ENCODE measurements around the gene PLEKHG5.
A peak's percentile ranks its signal among the peaks of the same experiment; 100 is the strongest.
"Not testable (repeated sequence)": the region's sequence is repeated elsewhere in the genome, so short reads cannot be mapped to it uniquely, and the experiment has no call there.

PLEKHG5 gene

DNA sequence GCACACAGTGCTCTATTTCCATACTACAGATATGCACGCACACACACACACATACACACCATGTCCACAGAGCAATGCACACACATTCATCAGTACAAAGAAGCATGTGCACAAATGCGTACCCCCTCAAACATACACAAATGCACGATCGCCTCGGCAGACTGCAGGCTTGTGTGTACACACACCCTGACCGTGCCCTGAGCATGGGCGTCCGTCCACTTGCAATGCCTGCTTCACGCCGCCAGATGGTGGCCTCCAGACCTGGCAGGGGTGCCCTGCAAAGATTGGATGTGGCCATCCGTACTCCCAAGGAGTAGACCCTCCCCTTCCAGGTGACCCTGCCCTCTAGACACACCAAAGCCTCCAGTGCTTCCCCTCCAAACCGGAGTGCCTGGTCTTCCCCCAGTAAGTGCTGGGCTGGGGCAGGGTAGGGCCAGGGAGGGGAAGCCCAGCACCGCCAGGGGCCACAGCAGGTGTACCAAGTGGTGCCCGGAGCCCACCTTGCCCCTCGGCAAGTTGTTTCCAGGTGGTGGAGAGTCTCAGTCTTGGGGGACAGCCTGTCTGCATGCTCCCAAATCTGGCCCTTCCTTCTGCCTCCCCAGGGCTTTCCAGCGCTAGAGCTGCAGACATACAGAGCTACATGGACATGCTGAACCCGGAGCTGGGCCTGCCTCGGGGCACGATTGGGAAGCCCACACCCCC lies 46.3 kb downstream of the PLEKHG5 start:
- peak; percentile 92 for FAIRE-seq

DNA sequence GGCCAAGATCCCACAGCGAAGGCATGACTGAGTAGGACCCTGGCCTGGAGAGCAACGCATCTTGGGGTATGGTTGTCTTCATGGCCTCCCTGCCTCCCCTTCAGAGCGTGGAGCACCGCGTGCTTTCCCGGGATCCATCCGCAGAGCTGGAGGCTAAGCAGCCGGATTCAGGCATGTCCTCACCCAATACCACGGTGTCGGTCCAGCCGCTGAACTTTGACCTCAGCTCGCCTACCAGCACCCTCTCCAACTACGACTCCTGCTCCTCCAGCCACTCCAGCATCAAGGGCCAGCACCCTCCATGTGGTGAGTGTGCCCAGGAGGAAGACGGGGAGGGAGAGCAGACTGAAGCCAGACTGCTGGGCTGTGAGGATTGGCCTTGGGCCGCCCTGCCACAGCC lies 47.1 kb downstream of the PLEKHG5 start:
- FAIRE-seq = no peak

GRCh38 chr1:6443339-6444115 lies 47.9 kb downstream of the PLEKHG5 start:
- FAIRE-seq = no peak

GRCh38 chr1:6441586-6441985 lies 49.9 kb downstream of the PLEKHG5 start:
- FAIRE-seq = no peak

DNA sequence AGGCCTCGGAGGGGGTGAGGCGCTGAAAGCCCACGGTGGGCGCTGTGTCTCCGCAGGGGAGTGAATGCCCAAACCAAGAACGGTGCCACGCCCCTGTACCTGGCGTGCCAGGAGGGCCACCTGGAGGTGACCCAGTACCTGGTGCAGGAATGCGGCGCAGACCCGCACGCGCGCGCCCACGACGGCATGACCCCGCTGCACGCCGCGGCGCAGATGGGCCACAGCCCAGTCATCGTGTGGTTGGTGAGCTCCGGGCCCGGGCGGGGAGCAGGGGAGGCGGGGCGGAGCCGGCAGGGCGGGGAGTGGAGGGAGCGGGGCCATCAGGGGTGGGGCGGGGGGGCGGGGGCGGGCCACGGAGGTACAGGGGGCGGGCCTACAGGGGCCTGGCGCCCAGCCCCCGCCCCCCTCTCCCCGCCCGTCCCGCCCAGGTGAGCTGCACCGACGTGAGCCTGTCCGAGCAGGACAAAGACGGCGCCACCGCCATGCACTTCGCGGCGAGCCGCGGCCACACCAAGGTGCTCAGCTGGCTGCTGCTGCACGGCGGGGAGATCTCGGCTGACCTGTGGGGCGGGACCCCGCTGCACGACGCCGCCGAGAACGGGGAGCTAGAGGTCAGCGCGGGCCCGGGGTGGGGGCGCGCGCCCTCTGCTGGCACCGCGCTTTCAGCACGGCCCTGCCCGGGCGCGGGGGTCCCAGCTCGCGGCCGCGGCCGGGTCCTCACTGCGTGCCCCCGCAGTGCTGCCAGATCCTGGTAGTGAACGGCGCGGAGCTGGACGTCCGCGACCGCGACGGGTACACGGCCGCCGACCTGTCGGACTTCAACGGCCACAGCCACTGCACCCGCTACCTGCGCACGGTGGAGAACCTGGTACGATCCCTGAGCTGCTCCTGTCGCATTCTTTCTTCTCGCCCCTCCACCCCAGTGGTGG lies 51.0 kb downstream of the PLEKHG5 start:
- no peak for FAIRE-seq

DNA sequence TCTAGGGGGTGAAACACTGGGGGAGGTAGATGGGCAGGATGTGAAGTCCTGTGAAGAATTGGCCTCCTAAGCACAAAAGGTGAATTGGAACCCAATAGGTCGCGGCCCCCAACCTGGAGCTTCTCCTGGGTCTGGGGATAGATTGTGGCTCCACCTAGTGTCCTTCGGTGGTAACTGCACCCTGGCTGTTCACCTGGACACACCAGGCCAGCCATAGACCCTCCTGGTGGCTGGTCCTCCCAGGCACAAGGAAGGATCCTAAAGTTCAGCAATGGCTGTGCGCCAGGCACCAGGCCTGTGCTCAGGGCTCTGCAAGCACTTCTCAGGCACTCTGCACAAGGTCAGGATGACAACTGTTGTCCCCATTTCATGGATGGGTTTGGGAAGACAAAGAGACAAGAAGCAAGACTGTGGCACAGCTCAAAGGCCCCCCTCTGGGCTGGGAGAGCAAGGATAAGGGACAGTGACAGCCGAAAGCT lies 53.4 kb downstream of the PLEKHG5 start:
- no peak for FAIRE-seq

DNA sequence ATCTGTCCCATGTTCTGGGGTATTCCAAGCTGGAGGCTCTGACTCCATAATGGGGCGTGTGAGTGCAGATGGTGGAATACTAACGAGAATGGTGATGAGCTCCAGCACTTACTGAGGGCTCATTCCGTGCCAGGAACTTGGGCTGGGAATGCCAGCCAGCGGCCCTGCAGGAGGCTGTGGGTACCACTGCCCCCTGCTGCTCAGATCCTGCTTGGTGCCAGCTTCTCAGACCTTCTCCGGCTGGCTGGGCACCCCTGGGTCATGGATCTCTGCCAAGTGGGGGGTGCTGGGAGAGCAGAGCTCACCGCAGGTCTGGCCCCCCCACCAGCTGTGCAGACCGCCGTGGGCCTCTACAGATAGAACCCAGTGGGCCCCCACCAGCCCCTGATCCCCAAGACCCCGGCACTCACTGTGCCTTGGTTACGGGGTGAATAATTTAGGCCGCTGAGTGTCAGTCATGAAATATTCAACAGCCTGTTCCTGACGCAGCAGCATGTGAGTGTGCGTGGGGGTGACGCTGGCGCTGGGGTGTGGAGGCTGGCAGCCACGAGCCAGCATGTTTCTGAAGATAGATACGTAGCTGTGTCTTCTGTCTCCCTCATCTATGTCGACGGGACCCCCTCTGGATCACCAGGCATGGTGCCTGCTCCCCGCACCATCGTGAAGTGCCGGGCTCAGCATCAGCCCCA lies 54.3 kb downstream of the PLEKHG5 start:
- FAIRE-seq = not testable (repeated sequence)

DNA sequence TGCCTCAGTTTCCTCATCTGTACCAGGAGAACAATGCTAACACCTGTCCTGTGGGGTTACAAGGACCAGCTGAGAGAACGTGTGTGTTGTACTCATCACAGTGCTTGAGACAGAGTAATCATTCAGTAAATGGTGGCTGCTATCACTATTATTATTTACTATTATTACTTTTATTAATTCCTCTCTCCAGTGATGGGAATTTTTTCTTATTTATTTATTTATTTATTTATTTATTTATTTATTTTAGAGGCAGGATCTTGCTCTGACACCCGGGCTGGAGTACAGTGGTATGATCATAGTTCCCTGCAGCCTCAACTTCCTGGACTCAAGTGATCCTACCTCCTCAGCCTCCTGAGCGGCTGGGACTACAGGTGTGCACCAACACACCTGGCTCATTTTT lies 55.2 kb downstream of the PLEKHG5 start:
- FAIRE-seq = not testable (repeated sequence)

- no peak for FAIRE-seq
These were observed 55.9 kb downstream of the PLEKHG5 start for GRCh38 chr1:6435547-6435946.

DNA sequence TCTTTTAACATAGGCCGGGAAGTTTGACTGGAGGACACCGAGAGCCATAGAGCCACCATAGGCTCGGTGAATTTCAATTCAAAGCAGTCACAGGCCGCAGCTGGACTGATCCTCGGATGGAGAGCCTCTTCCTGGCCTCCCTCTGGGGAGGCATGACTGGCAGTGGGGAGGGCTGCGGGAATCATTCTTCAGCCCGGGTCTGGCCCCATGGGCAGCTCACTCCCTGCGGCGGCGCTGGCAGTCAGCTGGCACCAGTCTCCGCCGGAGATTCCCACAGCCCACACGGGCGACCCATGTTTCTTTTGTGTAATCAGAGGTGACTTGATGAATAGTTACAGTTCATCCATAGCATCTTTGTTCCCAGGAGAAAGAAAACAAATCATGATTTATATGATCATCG lies 56.3 kb downstream of the PLEKHG5 start:
- no peak for FAIRE-seq

- no peak for FAIRE-seq
These were observed 57.3 kb downstream of the PLEKHG5 start for GRCh38 chr1:6434186-6434585.

GRCh38 chr1:6431645-6432579 lies 59.6 kb downstream of the PLEKHG5 start:
- not testable (repeated sequence) for FAIRE-seq

- FAIRE-seq = not testable (repeated sequence)
These were observed 61.6 kb downstream of the PLEKHG5 start for GRCh38 chr1:6429660-6430411.

DNA sequence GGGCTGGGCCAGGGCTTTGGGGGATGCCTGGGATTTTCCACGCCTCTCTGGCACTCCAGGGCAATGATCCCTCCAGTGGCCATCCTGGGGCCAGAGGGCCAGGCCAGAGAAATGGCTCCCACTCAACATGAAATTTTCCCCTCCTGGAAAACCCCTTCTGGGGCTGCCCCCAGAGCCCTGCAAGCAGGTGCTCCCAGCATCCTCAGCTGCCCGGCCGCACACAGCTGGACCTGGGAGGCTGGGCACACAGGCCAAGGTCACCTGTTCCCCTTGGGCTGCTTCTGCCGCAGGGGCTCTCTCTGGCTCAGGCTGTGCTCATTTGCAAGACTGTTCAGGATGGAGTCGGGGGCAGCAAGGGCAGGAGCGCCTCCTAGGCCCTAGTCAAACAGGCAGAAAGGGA lies 63.0 kb downstream of the PLEKHG5 start:
- FAIRE-seq = not testable (repeated sequence)

DNA sequence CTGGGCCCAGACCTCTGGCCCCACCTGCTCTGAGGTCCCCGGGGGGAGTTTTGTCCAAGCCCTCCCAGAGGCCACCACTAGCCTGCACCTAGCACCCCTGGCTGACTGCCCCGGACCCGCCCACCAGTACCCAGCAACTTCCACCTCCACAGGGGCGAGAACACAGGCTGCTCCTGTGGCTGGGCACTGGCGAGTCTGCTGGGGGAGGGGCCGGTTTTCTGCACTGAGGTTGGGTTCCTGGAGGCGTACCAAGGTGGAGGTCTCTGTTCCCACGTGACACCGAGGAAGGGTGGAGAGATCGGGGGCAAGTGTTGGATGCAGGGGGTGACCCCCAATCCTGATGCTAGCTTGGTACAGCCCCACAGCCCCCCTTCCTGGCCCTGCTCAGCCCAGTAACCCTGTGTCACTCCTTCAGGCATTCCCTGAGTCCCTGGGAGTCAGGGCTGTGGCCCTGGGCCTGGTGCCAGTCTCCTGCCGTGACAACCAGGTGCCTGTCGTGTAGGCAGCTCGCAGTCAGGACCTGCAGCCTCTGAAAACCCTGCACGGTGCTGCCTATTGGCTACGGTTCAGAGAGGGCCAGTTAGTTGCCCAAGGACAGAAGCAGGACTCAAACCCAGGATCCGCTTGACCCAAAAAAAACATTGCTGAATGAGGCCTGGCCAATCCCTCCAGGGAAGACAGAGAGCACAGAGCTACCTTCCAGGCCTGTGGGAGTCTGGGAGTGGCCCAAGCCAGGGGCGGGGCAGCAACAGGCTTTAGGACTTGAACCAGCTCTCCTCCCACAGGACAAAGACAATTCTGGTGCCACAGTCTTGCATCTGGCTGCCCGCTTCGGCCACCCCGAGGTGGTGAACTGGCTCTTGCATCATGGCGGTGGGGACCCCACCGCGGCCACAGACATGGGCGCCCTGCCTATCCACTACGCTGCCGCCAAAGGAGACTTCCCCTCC lies 63.8 kb downstream of the PLEKHG5 start:
- FAIRE-seq = no peak

GRCh38 chr1:6426972-6427350 lies 64.5 kb downstream of the PLEKHG5 start:
- no peak for FAIRE-seq

DNA sequence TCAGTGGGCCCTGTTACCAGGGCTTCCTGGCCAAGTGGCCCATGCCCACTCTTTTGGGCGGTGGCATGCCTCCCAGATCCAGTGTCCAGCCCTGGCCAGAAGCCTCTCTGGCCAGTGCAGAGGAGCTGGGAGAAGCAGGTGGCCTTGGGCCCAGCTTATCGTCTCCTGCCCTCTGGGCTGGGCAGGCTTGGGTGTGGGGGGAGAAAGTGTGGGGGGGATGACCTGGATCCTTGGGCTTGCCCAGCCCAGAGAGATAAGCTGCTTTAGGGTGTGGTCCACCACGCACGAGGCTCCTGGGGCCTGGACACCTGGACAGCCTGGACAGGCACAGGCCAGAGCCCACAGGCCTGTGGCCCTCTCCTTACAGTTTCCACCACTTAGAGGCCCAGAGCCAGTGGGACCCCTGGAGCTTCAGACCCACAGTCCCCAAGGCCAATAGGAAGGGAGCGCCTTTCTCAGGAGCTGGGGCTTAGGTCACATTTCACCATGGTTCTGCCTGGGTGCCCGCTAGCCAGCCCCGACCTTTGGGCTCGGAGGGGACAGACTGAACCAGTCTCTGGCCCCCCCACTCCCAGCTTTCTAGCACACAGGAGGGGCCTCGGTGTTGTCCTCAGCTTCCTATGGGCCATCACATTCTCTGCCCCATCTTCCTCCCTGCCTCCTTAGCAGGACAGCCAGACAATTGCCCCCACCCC lies 65.0 kb downstream of the PLEKHG5 start:
- no peak for FAIRE-seq

DNA sequence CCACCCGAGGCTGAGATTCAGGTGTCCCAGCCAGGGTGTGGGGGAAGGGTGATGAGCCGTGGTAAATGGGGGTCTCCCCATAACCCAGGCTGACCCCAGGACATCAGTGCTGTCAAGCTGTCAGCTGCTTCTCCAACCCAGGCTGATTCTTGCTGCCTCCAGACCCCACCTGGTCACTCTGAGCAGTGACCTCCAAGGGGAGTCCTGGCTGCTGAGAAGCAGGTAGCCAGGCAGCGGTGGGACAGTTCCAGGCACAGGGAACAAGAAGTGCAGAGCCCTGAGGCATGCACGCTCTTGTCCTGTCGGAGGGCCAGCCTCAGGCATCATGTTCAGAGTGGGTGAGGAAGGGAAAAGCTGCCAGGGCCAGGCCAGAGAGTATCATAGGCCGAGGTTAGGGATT lies 65.8 kb downstream of the PLEKHG5 start:
- FAIRE-seq = no peak
